ENCODE measurements around the gene TMEM179.

Gene TMEM179

GRCh38 chr14:104554088-104554607 lies 50.4 kb downstream of the TMEM179 start:
- DNase-seq = no peak

DNA sequence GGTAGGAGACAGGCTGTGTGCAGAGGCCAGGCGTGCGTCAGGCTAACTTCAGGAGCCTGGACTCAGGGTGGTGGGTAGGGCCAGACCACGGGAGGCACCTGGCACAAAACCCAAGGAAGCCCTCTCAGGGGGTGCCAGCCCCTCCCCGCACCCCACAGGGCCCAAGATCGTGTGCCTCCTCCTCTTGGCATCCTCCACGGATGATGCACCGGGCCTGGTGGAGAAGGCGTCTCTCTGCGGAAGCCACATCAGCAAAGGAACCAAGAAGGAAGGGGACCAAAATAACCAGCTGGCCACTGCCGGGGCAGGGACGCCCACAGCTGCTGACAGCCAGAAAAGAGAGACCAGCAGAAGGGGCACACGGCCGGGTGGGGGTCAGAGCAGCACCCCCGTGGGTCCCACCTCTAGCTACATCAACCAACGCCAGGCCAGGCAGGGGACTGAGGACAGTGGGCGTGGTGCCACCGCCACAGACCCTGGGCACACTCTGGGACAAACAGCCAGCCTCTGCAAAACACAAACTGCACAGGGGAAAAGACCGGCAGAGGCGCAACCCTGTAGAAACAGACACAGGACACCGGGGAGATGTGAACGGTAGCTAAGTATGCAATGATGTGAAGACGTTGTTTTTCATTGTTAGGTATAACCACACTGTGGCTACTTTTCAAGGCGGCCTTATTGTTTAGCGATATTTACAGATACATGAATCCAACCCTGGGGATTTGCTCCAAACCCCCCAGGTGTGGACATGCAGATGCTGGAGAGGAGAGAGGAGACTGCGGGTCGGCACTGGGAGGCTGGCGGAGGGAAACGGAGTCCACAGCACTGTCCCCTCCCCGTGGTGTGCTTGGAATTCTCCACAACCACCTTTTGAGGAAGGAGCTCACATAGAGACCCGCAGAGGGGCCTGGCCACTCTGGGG lies 51.1 kb downstream of the TMEM179 start:
- DNase-seq = no peak

DNA sequence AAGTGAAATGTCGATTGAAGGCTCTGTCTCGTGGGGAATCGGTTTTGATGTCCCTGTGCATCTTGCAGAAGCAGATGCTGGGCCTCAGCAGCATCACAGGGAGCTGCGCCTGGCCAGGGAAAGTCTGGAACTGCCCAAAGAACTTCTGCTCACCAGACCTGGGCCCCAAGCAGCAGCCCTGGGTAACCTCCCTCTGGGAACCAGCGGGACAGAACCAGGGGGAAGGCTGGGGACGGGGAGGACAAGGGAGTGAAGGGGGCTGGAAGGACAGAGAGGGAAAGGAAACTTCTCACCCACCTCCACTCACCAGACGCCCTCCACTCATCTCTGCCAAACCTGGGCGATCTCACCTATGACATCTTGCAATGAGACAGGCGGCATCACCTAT lies 51.8 kb downstream of the TMEM179 start:
- DNase-seq = no peak

GRCh38 chr14:104551851-104552737 lies 52.5 kb downstream of the TMEM179 start:
- DNase-seq = no peak

DNA sequence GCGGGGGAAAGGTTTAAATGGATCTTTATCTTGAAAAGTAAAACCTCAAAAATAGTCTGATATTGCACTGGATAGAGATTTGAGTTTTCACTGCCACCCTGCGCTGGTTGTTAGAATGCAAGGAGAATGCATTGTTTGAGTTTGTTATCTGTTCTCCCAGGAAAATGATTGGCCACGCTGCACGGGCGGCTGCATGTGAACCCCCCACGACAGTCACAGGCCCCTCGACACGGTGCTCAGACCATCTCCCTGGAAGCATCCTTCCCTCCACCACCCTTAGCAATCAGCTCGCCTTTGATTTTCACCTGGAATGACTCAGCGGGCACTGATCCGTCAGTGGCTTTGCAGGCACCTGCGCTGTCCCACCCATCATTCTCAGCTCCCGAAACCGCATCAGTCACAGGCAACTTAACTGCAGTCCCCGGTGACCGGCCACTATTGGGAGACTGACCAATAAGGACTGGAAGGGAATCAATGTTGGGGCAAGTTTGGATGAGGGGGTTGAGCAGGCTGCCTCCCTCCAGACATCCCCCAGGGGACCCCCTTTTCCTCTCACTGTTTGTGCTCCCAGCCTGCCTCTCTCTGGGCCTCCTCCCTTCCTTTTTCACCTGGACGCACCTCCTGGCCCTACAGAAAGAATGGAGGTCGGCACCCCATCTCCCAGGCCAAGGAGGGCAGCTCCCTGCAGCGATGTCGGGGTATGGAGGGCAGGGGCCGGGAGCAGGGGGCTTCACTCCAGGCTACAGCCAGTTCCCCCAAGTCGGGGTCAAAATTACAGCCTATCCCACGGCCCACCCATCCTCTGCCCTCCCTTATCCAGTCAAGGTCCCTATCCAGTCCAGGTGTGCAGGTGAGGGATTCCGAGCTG lies 53.5 kb downstream of the TMEM179 start:
- DNase-seq = no peak

- no peak for DNase-seq
Measured at GRCh38 chr14:104550340-104550860, 54.2 kb downstream of the TMEM179 start.

DNA sequence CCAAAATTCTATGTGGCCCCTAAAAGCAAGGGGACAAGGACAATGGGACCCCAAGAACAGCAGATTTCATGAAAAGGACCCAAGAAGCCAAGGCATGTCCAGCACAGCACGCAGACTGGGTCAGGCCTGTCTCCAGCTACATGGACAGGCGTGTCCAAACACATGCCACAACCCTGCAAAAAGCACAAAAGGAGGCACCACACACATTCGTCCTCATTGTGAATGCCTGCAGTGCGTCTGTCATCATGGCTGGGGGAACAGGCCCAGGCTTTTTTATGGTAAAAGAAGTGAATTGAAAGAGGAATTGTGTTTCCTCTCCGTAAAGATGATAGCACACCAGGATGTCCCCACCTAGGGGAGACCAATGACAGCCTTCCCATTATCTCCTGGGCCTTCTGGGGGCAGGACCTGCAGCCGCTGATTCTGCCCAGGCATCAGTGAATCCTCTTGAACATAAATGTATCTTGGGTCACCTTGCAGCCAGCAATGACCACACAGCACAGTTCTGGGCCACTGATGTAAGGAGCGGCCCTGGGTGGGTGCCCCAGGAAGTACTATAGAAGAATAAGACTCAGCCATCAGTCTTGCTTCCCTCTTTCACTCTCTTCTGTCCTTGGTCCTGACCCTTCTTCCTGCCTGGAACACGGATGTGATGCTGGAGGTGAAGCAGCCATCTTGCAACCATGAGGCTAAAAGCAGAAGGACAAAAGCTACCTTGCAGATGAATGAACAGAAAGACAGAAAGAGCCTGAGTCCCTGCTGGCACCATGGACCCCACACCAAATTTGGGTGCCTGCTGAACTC lies 54.8 kb downstream of the TMEM179 start:
- DNase-seq = no peak

- no peak for DNase-seq
Measured at GRCh38 chr14:104548802-104549535, 55.6 kb downstream of the TMEM179 start.

DNA sequence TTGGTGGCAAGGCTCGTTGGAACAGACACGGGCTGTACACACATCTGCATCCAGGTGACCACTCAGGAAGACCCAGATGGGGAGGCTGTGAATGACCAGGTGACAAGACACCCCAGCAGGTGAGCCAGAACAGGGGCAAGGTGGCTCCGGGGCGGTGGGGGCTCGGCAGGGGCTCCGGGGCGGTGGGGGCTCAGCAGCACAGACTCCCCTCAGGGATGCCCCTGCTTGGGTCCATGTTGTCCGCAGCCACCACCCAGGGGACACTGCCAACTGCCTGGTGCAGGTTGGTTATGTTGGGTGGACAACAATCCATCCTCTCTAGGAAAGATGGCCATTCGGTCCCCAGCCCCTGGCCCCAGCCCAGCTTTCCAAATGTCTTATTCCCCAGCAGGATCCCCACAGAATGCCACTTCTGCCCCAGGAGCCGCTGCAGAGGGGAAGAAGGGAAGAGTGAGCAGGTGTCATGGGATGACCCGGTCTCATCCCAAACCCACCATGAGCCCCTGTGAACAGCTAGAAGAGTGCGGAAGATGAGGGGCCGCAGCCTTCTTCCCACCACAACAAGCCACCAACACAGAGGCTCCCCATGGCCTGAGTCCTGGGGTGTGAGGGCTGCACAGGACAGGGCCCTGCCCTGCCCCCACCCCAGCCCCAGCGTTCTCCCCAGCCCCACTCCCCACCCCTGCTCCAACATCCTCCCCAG lies 56.4 kb downstream of the TMEM179 start:
- no peak for DNase-seq

GRCh38 chr14:104547310-104547997 lies 57.1 kb downstream of the TMEM179 start:
- DNase-seq = no peak

DNA sequence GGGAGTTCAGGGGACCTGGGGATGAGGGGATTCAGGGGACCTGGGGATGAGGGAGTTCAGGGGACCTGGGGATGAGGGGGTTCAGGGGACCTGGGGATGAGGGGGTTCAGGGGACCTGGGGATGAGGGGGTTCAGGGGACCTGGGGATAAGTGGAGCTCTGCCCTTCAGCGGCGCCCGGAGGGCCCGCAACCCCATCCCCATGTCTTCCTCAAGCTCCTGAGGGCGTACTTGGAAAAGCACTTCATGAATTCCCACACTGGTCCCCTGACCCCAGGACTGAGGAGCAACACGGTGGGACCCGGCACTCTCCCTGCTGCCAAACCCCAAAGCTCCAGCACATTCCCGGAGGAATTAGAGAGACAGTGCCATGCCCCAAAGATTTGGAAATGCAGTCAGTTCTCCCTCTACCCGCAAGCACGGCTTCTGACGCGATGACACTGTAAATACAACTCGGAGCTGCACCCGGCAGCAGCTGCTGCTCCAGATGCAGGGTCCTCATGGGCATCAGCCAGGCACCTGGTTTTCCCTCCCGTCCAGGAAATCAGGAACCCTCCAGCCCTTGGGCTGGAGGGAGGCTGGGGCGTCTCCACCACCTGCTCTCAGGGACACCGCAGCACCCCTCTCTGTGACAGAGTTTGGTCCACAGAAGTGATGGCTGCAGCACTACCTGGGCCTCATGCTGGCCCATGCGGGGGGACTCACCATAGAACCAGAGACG lies 57.8 kb downstream of the TMEM179 start:
- DNase-seq = no peak

- no peak for DNase-seq
Measured at GRCh38 chr14:104545942-104546501, 58.5 kb downstream of the TMEM179 start.

DNA sequence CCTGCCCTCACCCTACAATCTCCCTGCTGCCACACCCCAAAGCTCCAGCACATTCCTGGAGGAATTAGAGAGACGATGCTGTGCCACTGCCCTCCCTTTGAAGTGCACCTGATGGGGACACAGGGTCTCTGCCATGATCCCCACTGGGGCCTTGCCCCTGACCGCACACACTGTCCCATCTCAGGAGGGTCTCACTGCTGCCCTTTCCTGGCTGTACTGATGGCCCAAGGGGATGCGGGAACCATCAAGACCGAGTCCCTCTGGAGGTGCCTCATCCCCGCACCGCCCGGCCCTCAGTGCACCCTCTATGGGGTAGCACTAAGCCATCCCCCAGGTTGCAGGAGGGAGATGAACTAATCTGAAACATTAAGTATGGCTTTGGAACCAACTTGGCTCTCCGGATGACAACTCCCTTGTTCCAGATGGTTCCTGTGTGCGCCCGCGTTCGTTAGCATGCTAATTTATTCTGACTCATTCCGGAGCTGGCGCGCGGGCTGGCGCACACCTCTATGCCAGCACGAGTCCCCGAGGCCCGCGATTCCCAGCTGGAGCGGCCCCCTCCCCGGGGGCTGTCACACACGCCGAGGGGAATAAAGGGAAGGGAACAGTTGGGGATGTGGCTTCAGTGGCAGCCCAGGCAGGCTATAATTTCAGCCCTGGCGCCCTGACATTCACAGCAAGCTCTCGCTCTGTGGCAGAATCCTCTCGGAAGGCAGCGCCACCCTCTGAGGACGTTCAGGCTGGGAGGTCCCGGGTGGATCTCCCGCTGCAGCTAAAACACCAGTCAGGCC lies 59.2 kb downstream of the TMEM179 start:
- DNase-seq = no peak

- no peak for DNase-seq
Measured at GRCh38 chr14:104544362-104544961, 60.1 kb downstream of the TMEM179 start.

GRCh38 chr14:104542871-104543830 lies 61.4 kb downstream of the TMEM179 start:
- no peak for DNase-seq

All from NCI-H2107 (cell line).